ENCODE data around the gene OLFM1.

OLFM1 gene

GRCh38 chr9:135098400-135099105 is 11.1 kb downstream of the OLFM1 start:
- H2AFZ ChIP-seq (ENCODE audit: low read depth, low read length), result no peak overlapping the region
- no peaks in the 10 kb centered on the region for H4K20me1 ChIP-seq (ENCODE audit: insufficient read depth, low read length)
- peak; percentile 43 for DNase-seq
- H3K9ac ChIP-seq (ENCODE audit: low read depth, low read length), result no peak overlapping the region
- H3K27ac ChIP-seq (ENCODE audit: low read length), result no peak overlapping the region
- peak; percentile 62; the same call in 2 of the 3 replicates for ATAC-seq (ENCODE audit: insufficient read depth, low read depth)
- no peak overlapping the region for H3K4me3 ChIP-seq (ENCODE audit: low read depth in 1 of 2, low read length in 2 of 2)
- TF ChIP-seq, protein P1, sequence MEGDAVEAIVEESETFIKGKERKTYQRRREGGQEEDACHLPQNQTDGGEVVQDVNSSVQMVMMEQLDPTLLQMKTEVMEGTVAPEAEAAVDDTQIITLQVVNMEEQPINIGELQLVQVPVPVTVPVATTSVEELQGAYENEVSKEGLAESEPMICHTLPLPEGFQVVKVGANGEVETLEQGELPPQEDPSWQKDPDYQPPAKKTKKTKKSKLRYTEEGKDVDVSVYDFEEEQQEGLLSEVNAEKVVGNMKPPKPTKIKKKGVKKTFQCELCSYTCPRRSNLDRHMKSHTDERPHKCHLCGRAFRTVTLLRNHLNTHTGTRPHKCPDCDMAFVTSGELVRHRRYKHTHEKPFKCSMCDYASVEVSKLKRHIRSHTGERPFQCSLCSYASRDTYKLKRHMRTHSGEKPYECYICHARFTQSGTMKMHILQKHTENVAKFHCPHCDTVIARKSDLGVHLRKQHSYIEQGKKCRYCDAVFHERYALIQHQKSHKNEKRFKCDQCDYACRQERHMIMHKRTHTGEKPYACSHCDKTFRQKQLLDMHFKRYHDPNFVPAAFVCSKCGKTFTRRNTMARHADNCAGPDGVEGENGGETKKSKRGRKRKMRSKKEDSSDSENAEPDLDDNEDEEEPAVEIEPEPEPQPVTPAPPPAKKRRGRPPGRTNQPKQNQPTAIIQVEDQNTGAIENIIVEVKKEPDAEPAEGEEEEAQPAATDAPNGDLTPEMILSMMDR (IDR thresholded peaks at IDR 0.05; ENCODE audit: borderline replicate concordance, extremely low read depth, low read length, poor library complexity, severe bottlenecking), result no peak
- H3K9me3 ChIP-seq (ENCODE audit: insufficient read depth, low read length, severe bottlenecking), result no peaks in the 10 kb centered on the region
- H3K4me2 ChIP-seq (ENCODE audit: insufficient read depth, low read length), result no peak overlapping the region
- H3K79me2 ChIP-seq (ENCODE audit: insufficient read depth, low read length), result no peaks in the 10 kb centered on the region
- no peaks in the 10 kb centered on the region for H3K36me3 ChIP-seq (ENCODE audit: insufficient read depth, low read length)
- H3K4me1 ChIP-seq (ENCODE audit: insufficient read depth, low read length), result no peaks in the 10 kb centered on the region
- no peaks in the 10 kb centered on the region for H3K27me3 ChIP-seq (ENCODE audit: insufficient read depth, low read length, poor library complexity)

GRCh38 chr9:135099574-135099973 is 12.1 kb downstream of the OLFM1 start:
- Histone ChIP-seq H3K4me2 (ENCODE audit: insufficient read depth, low read length) (no peak overlapping the region), H3K27me3 (ENCODE audit: insufficient read depth, low read length, poor library complexity) (no peaks in the 10 kb centered on the region), H3K27ac (ENCODE audit: low read length) (no peak overlapping the region), H3K4me3 (ENCODE audit: low read depth in 1 of 2, low read length in 2 of 2) (no peak overlapping the region), H2AFZ (ENCODE audit: low read depth, low read length) (no peak overlapping the region), H3K9ac (ENCODE audit: low read depth, low read length) (no peak overlapping the region), H3K36me3 (ENCODE audit: insufficient read depth, low read length) (no peaks in the 10 kb centered on the region), H3K4me1 (ENCODE audit: insufficient read depth, low read length) (no peaks in the 10 kb centered on the region), H3K79me2 (ENCODE audit: insufficient read depth, low read length) (no peaks in the 10 kb centered on the region), H3K9me3 (ENCODE audit: insufficient read depth, low read length, severe bottlenecking) (no peaks in the 10 kb centered on the region), H4K20me1 (ENCODE audit: insufficient read depth, low read length) (no peaks in the 10 kb centered on the region)
- TF ChIP-seq EZH2 (IDR thresholded peaks at IDR 0.05; ENCODE audit: borderline replicate concordance, low read depth, low read length, severe bottlenecking), result no peak
- TF ChIP-seq, protein P1 (IDR thresholded peaks at IDR 0.05; ENCODE audit: borderline replicate concordance, extremely low read depth, low read length, poor library complexity, severe bottlenecking), result no peak
- no peak for ATAC-seq (ENCODE audit: insufficient read depth, low read depth)
- DNase-seq, result no peak

DNA sequence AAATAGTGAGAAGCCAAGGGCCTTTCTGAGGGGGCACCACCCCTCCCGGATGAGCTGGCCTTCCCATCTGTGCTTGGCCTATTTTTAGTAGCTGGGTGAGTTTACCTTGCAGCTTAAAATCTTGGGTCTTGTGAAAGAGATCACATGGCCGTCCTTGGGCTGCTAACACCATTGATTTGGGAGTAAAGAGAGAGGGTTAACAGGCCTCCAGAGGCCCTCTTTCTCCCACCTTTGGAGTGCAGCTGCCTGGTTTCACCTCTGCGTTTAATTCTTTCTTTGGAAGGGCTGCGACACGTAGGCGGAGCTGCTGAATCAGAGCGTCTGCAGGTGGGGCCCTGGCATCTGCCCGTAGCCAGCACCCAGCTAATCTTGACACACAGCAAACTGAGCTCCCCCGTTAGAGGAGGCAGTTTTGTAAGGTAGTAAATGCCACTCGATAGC is 12.8 kb downstream of the OLFM1 start:
- H3K4me2 ChIP-seq (ENCODE audit: insufficient read depth, low read length), result no peak overlapping the region
- H3K36me3 ChIP-seq (ENCODE audit: insufficient read depth, low read length), result no peaks in the 10 kb centered on the region
- no peak for TF ChIP-seq EZH2 (IDR thresholded peaks at IDR 0.05; ENCODE audit: borderline replicate concordance, low read depth, low read length, severe bottlenecking)
- TF ChIP-seq, protein P1 (IDR thresholded peaks at IDR 0.05; ENCODE audit: borderline replicate concordance, extremely low read depth, low read length, poor library complexity, severe bottlenecking), result no peak
- H3K4me3 ChIP-seq (ENCODE audit: low read depth in 1 of 2, low read length in 2 of 2), result no peak overlapping the region
- no peak overlapping the region for H3K27ac ChIP-seq (ENCODE audit: low read length)
- H3K4me1 ChIP-seq (ENCODE audit: insufficient read depth, low read length), result no peaks in the 10 kb centered on the region
- no peak for DNase-seq
- no peak overlapping the region for H3K9ac ChIP-seq (ENCODE audit: low read depth, low read length)
- no peak overlapping the region for H2AFZ ChIP-seq (ENCODE audit: low read depth, low read length)
- H4K20me1 ChIP-seq (ENCODE audit: insufficient read depth, low read length), result no peaks in the 10 kb centered on the region
- H3K27me3 ChIP-seq (ENCODE audit: insufficient read depth, low read length, poor library complexity), result no peaks in the 10 kb centered on the region
- ATAC-seq (ENCODE audit: insufficient read depth, low read depth), result no peak
- no peaks in the 10 kb centered on the region for H3K9me3 ChIP-seq (ENCODE audit: insufficient read depth, low read length, severe bottlenecking)
- H3K79me2 ChIP-seq (ENCODE audit: insufficient read depth, low read length), result no peaks in the 10 kb centered on the region

All from DND-41 (cell line).